HepG2 (cell line): ENCODE measurements around the gene IQCH.

Experiments
- CBX2 ChIP-seq, 2 experiments: fragments of 200-600 bp in 1 of 2; sonication (generic); formaldehyde crosslinking in 1 of 2; IDR thresholded peaks; 2 replicates each; pipeline versions ENCODE4 v1.7.0 to v1.8.1; 2018 to 2022; ENCODE audit warnings: low read depth in 2 of 2, low read length in 1 of 2, mild to moderate bottlenecking in 1 of 2, missing genetic modification reagents in 1 of 2
- CC2D1A ChIP-seq: sonication (generic); formaldehyde crosslinking; IDR thresholded peaks from 2 replicates; pipeline ENCODE4 v1.8.1; 2023; ENCODE audit warnings: mild to moderate bottlenecking, missing genetic modification reagents
- CHCHD3 ChIP-seq: sonication (generic); formaldehyde crosslinking; IDR thresholded peaks from 2 replicates; pipeline ENCODE4 v1.8.0; 2022; ENCODE audit warnings: mild to moderate bottlenecking, missing genetic modification reagents, moderate library complexity
- ELF3 ChIP-seq: IDR thresholded peaks from 2 replicates; pipeline ENCODE4 v1.6.1; 2016; ENCODE audit warnings: missing genetic modification reagents, missing compliant biosample characterization
- MAFK ChIP-seq, 2 experiments: IDR thresholded peaks in 1 of 2; conservative IDR thresholded peaks in 1 of 2; 2 replicates each; pipeline ENCODE4 v1.6.1; 2011; ENCODE audit warnings: improper control_type of control experiment in 2 of 2, low read length in 2 of 2
- SIN3A ChIP-seq: IDR thresholded peaks from 2 replicates; pipeline ENCODE4 v1.6.1; 2011; ENCODE audit warnings: low read depth, mild to moderate bottlenecking, control low read depth, low read length, borderline replicate concordance
- ZNF274 ChIP-seq: sonication (generic); formaldehyde crosslinking; IDR thresholded peaks from 2 replicates; pipeline ENCODE4 v1.5.1; 2020; ENCODE audit warnings: mild to moderate bottlenecking, missing genetic modification reagents
- TF ChIP-seq, protein P1 (sequence below): sonication (generic); formaldehyde crosslinking; IDR thresholded peaks from 2 replicates; pipeline ENCODE4 v1.4.0; 2020; ENCODE audit warnings: mild to moderate bottlenecking, missing genetic modification reagents, borderline replicate concordance
- TF ChIP-seq, protein P2 (sequence below): sonication (generic); formaldehyde crosslinking; IDR thresholded peaks from 2 replicates; pipeline ENCODE4 v1.8.0; 2022; ENCODE audit warnings: missing genetic modification reagents, mild to moderate bottlenecking, inconsistent platforms, borderline replicate concordance
- TF ChIP-seq, protein P3 (sequence below): sonication (generic); formaldehyde crosslinking; IDR thresholded peaks from 2 replicates; pipeline ENCODE4 v1.4.0; 2020; ENCODE audit warnings: low read depth, missing genetic modification reagents
- TF ChIP-seq, protein P4 (sequence below): sonication (generic); formaldehyde crosslinking; IDR thresholded peaks from 2 replicates; pipeline ENCODE4 v1.8.1; 2023; ENCODE audit warnings: mild to moderate bottlenecking, missing genetic modification reagents, borderline replicate concordance
- TF ChIP-seq, protein P5 (sequence below): sonication (generic); formaldehyde crosslinking; IDR thresholded peaks from 2 replicates; pipeline ENCODE4 v1.4.0; 2020; ENCODE audit warnings: missing genetic modification reagents
- TF ChIP-seq, protein P6 (sequence below): sonication (generic); formaldehyde crosslinking; IDR thresholded peaks from 2 replicates; pipeline ENCODE4 v1.4.0; 2020; ENCODE audit warnings: missing genetic modification reagents

DNA sequence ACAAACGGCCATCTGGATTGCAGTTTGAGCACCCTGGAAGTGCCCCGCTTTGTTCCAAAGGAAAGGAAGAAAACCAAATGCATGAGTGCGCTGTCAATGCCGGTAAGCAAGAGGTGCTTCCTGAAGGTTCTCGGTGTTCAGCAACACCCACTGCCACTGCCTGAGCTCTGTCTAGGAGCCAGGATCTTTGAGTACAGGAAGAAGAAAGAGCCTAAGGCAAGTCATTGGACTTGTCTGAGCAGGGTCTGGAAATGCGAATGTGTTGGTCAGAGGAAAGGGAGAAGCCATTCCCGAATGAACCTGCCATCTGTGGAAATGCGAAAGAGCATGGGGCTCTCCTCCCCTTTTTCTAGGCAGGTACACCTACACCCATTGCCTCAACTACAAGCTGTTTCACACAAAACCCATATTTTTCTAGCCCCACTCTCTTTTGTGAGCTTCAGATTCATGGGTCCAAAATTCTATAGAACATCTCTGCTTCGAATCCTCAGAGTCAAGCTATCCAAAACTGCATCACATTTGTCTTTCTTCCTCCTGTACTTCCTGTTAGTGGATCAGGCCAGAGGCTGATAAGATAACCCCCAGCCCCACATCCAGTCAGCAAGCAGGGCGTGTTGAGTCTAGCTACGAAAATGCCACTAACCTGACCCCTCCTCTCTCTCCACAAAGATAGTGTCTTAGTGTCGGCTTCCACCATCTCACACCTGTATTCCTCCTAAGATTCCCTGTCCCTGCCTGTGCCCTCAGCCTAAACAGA is 210.8 kb downstream of the IQCH start:
- TF ChIP-seq CC2D1A (CRISPR knock-in tag), result no peak
- TF ChIP-seq SIN3A, result no peak
- TF ChIP-seq, protein P1, sequence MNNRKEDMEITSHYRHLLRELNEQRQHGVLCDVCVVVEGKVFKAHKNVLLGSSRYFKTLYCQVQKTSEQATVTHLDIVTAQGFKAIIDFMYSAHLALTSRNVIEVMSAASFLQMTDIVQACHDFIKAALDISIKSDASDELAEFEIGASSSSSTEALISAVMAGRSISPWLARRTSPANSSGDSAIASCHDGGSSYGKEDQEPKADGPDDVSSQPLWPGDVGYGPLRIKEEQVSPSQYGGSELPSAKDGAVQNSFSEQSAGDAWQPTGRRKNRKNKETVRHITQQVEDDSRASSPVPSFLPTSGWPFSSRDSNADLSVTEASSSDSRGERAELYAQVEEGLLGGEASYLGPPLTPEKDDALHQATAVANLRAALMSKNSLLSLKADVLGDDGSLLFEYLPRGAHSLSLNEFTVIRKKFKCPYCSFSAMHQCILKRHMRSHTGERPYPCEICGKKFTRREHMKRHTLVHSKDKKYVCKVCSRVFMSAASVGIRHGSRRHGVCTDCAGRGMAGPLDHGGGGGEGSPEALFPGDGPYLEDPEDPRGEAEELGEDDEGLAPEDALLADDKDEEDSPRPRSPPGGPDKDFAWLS (CRISPR knock-in tag), result no peak
- TF ChIP-seq, protein P2, sequence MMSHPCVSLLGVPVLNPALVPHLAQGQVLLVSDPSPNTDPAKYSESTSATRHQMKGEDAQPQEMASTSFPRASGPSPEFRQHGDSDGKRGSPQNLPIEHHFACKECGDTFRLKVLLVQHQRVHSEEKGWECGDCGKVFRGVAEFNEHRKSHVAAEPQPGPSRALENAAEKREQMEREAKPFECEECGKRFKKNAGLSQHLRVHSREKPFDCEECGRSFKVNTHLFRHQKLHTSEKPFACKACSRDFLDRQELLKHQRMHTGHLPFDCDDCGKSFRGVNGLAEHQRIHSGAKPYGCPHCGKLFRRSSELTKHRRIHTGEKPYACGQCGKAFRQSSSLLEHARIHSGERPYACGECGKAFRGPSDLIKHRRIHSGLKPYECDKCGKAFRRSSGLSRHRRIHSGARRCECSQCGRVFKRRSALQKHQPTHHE (CRISPR knock-in tag), result no peak
- no peak for TF ChIP-seq CBX2 (IDR thresholded peaks at IDR 0.05; ENCODE audit: low read depth, low read length)
- TF ChIP-seq CBX2 (CRISPR knock-in tag; IDR thresholded peaks at IDR 0.05; ENCODE audit: low read depth), result no peak
- TF ChIP-seq, protein P3, sequence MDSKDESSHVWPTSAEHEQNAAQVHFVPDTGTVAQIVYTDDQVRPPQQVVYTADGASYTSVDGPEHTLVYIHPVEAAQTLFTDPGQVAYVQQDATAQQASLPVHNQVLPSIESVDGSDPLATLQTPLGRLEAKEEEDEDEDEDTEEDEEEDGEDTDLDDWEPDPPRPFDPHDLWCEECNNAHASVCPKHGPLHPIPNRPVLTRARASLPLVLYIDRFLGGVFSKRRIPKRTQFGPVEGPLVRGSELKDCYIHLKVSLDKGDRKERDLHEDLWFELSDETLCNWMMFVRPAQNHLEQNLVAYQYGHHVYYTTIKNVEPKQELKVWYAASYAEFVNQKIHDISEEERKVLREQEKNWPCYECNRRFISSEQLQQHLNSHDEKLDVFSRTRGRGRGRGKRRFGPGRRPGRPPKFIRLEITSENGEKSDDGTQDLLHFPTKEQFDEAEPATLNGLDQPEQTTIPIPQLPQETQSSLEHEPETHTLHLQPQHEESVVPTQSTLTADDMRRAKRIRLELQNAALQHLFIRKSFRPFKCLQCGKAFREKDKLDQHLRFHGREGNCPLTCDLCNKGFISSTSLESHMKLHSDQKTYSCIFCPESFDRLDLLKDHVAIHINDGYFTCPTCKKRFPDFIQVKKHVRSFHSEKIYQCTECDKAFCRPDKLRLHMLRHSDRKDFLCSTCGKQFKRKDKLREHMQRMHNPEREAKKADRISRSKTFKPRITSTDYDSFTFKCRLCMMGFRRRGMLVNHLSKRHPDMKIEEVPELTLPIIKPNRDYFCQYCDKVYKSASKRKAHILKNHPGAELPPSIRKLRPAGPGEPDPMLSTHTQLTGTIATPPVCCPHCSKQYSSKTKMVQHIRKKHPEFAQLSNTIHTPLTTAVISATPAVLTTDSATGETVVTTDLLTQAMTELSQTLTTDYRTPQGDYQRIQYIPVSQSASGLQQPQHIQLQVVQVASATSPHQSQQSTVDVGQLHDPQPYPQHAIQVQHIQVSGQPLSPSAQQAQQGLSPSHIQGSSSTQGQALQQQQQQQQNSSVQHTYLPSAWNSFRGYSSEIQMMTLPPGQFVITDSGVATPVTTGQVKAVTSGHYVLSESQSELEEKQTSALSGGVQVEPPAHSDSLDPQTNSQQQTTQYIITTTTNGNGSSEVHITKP, result no peak
- no peak for TF ChIP-seq CHCHD3 (CRISPR knock-in tag)
- TF ChIP-seq, protein P4, sequence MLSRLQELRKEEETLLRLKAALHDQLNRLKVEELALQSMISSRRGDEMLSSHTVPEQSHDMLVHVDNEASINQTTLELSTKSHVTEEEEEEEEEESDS (CRISPR knock-in tag), result no peak
- TF ChIP-seq ELF3, result no peak
- no peak for TF ChIP-seq ZNF274 (CRISPR knock-in tag)
- TF ChIP-seq, protein P5, sequence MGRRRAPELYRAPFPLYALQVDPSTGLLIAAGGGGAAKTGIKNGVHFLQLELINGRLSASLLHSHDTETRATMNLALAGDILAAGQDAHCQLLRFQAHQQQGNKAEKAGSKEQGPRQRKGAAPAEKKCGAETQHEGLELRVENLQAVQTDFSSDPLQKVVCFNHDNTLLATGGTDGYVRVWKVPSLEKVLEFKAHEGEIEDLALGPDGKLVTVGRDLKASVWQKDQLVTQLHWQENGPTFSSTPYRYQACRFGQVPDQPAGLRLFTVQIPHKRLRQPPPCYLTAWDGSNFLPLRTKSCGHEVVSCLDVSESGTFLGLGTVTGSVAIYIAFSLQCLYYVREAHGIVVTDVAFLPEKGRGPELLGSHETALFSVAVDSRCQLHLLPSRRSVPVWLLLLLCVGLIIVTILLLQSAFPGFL (CRISPR knock-in tag), result no peak
- TF ChIP-seq MAFK (conservative IDR thresholded peaks at IDR 0.05 in 1 of 2, IDR thresholded peaks at IDR 0.05 in 1 of 2; ENCODE audit: low read length in 2 of 2), result no peak
- TF ChIP-seq, protein P6, sequence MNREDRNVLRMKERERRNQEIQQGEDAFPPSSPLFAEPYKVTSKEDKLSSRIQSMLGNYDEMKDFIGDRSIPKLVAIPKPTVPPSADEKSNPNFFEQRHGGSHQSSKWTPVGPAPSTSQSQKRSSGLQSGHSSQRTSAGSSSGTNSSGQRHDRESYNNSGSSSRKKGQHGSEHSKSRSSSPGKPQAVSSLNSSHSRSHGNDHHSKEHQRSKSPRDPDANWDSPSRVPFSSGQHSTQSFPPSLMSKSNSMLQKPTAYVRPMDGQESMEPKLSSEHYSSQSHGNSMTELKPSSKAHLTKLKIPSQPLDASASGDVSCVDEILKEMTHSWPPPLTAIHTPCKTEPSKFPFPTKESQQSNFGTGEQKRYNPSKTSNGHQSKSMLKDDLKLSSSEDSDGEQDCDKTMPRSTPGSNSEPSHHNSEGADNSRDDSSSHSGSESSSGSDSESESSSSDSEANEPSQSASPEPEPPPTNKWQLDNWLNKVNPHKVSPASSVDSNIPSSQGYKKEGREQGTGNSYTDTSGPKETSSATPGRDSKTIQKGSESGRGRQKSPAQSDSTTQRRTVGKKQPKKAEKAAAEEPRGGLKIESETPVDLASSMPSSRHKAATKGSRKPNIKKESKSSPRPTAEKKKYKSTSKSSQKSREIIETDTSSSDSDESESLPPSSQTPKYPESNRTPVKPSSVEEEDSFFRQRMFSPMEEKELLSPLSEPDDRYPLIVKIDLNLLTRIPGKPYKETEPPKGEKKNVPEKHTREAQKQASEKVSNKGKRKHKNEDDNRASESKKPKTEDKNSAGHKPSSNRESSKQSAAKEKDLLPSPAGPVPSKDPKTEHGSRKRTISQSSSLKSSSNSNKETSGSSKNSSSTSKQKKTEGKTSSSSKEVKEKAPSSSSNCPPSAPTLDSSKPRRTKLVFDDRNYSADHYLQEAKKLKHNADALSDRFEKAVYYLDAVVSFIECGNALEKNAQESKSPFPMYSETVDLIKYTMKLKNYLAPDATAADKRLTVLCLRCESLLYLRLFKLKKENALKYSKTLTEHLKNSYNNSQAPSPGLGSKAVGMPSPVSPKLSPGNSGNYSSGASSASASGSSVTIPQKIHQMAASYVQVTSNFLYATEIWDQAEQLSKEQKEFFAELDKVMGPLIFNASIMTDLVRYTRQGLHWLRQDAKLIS (CRISPR knock-in tag), result no peak
